Esophagus mucosa (tissue), 1 donor: ENCODE results near the gene PRR36. TPM values are rescaled to one million over a fixed set of nuclear protein-coding genes. Genes with fewer than 3 reads are reported as not detected.
A peak's percentile ranks its signal among the peaks of the same experiment; 100 is the strongest.

Experiments
- ATAC-seq: fragments of 200-7000 bp; cut with Tn5 transposase; one replicate; pipeline ENCODE4 v1.9.1; 2020
- total RNA-seq: library from RNA; stranded (reverse); gene quantifications from one replicate; pipeline ENCODE4 v1.2.4, GENCODE V29; 2023
- donor health status: DM: yes; HTN: yes; CAD: no.

The PRR36 gene
- total RNA-seq, 1 donor from 2014 or later: 0.04 TPM

DNA sequence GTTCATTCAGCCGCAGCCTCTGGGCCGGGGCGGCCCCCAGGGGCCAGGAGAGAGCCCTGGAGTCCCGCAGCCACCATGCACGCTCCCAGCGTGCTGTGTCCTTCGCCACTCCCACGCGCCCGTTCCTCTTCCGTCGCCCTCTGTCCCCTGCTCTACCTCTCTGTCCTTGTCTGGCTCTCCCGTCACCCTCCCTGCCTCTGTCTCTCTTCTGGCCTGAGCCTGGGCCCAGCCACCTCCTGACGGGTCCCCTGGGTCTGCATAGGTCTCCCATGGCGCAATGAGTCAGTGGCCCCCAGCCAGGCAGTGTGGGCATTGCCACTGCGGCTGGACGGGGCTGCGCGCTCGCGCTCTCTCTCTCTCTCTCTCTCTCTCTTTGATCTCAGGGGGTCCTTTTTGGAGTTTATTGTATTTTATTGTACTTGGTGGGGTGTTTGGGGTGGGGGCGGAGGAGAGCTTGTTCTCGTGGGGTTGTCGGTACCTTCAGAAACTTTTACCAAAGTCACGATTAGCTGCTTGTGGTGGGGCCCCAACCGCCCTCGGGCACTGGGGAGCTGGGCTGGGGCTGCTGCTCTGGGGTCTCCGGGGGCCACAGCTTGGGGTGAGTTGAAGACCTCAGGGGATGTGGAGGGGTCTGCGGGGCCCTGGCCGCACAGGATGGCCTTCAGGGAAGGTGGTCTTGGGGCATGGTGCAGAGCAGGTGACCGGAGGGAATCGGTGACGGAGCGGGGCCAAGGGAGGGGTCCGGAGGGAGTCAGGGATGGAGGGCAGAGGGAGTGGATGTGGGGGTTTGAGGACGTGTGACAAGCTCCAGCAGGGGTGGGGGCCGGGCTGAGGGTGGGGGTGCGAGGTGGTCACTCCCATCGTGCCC is 38.7 kb upstream of the PRR36 start:
- ATAC-seq: no peak

GRCh38 chr19:7912144-7912696 is 38.0 kb upstream of the PRR36 start:
- ATAC-seq: no peak

DNA sequence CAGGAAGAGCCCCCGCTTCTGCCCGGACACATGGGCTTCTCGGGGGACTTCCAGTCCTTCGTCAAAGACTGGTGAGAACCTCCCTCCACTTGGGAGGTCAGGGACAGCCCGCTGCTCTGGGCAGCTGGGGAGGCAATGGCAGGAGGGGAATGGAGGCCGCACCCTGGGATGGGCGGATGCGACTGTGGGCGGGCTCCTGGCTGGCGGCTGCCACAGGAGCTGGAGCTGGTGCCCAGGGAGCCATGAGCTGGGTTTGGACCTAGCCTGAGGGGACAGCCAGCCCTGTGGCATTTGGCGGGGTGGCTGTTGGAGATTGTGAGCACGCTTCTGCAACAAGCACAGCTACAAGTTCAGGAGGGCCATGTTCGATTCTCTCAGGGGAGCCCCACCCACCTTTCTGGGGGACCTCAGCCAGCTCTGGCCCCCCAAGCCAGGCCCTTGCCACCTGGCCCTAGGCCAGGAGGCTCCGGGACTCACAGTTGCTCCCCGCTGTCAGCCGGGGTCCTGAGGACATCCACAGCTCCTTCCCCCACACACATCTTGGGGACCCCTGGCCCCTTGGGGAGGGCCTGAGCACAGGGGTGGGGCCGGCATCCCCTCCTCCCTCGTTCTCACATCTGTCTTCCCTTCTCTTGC is 37.4 kb upstream of the PRR36 start:
- ATAC-seq: no peak

DNA sequence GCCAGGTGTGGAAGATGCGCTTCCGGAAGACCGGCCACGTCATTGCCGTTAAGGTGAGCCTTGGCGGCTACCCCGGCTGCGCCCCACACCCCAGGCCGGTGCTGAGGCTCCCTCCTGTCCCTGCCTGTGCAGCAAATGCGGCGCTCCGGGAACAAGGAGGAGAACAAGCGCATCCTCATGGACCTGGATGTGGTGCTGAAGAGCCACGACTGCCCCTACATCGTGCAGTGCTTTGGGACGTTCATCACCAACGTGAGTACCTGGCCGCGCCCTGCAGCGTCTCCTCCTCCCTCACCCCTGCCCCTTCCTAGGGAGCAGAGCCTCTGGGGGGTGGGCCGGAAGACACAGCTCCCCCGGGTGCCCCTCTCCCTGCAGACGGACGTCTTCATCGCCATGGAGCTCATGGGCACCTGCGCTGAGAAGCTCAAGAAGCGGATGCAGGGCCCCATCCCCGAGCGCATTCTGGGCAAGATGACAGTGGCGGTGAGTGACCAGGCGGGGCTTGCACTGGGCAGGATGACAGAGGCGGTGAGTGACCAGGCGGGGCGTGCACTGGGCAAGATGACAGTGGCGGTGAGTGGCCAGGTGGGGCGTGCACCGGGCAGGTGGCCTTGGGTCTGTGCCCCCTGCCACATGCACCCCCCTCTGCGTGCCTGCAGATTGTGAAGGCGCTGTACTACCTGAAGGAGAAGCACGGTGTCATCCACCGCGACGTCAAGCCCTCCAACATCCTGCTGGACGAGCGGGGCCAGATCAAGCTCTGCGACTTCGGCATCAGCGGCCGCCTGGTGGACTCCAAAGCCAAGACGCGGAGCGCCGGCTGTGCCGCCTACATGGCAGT is 36.4 kb upstream of the PRR36 start:
- ATAC-seq: no peak

GRCh38 chr19:7909471-7910067 is 35.4 kb upstream of the PRR36 start:
- no peak for ATAC-seq

DNA sequence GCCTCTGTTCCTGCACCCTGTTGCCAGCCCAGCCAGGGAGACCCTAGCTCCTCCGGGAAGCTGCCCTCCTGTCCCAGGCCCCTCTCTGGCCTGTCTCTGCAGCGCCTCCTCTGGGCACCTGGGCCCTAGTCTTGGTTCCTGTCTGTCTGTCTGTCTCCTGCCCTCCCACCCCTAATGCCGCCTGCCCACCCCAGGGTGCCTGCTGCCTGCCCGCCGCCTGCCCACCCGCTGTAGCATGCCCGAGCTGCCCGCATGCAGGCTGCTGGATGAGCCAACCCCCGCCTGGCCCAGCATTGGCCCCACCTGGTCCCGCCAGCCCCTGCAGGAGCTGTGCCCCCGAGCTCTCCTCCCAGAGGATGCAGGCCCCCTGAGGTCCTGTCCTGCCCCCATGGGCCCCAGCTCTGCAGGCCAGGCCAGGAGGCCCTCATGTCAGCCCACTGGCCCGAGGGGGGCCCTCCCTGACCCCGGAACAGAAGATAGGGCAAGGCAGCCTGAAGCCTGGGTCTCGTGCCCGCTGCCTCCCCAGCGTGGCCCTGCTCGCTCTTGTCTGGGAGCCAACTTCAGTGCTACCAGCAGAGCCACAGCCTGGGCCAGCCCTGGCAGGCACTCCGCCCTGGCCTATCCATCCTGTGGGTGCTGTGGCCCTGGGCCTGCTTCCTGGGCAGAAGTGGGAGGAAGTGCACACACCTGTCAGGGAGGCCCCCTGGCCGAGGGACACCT is 34.7 kb upstream of the PRR36 start:
- ATAC-seq: peak; percentile 5

DNA sequence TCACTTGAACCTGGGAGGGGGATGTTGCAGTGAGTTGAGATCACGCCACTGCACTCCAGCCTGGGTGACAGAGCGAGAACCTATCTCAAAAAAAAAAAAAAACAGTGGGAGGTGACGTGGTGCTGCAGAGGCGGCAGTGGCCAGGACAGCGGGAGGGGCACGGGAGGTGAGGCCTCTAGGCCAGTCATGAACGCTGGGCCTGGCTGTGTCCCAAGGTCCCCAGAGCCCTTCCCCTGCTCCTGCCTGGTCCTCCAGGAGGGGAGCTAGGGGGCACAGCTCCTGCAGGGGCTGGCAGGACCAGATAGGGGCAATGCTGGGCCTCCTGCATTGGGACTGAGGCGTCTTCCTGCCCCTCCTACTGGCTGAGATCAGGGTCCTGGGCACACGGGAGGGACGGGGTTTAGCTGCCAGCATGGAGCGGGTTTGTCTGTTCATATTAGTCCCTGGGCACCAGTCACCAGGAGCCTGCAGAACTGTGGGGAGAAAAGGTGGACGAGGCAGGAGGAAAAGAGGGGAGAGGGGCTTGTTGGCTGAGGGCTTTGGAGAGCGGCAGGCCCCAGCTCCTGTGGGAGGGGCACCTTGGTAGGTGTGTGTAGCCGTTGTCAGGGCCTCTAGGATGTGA is 34.0 kb upstream of the PRR36 start:
- ATAC-seq: no peak

- ATAC-seq: no peak
Measured at GRCh38 chr19:7907544-7907943, 33.4 kb upstream of the PRR36 start.

DNA sequence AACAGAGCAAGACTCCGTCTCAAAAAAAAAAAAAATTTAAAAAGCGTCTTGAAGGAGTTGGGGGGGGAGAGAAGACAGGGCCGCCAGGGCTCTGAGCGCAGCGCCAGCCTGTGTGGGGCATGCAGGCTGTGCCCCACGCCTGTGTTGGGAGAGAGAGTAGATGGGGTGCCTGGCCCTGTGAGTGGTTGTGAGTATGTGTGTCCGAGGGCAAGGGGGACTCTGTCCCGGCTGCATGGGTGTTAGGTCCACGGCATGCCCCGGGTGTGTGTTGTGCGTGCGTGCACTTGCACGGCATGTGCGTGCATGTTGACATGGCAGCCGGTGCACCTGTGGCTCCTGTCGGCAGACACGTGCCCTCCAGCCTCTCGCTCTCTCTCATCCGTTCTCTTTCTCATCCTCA is 32.9 kb upstream of the PRR36 start:
- ATAC-seq: no peak

- no peak for ATAC-seq
Measured at GRCh38 chr19:7905859-7906258, 31.7 kb upstream of the PRR36 start.

GRCh38 chr19:7905268-7905667 is 31.1 kb upstream of the PRR36 start:
- ATAC-seq: no peak

DNA sequence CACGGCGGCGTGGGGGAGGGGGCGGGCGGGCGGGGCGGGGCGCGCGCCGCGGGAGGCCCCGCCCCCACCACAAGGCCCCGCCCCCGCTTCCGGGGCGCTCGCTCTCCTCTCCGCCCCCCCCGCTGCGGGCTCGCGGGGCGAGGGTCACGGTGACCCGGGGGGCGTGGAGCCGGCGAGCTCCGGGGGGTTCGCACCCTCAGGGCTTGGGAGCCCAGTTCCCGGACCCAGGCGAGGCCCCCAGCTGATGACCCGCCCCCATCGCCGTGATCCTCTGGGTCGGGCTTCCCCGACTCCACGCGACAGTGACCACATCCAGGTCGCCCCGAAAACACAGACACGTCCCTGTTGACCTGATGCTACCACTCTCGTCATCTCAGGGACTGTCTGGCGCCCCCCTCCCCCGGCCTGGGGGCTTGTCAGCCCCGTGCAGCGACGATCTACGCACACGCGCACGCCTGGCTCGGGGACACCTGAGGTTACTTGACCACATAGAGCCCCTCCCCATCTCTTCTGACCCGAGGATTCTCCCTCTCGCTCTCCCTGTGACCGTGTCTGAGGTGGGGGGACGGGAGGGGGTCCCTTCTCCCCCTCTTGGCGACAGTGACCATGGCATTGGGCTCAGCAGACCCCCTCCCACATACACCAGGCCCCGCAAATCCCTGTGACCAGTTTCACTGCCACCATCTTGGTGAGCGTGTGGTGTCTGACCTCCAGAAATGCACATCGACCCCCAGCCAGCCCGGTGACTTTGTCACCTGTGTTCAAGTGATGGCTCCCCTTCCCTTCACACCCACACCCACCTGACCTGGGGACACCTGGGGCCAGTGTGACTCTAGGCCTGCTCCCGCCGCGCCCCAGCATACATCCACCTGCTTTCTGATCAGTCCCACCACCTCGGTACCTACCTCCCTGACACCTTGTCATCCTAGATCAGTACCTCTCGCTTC is 30.2 kb upstream of the PRR36 start:
- peak; percentile 27 for ATAC-seq

DNA sequence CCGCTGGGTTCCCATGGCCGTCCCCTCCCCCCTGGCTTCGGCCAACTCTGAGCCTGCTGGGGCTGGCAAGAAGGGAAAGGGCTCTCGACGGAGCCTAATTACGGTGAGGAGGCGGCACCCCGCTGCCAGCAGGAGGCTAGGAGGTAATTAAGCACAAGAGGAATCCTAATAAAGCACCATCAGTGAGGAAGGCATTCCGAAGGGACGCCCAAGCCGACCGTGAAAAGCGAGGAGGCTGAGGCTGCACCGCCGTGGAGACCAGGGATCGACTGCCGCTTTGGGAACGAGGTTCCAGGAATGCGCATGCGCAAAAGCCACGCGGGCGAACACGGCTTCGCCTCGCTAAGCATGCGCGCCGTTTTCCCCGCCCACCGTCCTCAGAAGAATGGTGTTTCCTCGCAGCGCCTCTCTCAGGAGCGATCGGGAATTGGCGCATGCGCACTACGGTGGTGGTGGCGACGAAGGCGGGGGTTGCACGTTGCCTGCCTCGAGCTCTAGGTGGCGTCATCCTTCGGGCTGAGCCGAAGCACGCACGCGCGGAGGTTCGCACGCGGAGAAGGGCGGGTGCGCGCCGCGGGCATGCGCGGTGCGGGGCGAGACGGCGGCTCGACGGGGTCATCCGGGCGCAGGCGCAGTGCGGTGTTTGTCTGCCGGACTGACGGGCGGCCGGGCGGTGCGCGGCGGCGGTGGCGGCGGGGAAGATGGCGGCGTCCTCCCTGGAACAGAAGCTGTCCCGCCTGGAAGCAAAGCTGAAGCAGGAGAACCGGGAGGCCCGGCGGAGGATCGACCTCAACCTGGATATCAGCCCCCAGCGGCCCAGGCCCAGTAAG is 29.3 kb upstream of the PRR36 start, which contains the start of gene MAP2K7:
Gene MAP2K7, plus strand, starts transcription at position 634 of the 830 bp plus-strand sequence. Its CDS starts 68 bp downstream, at position 702.
- peak; percentile 82 for ATAC-seq

DNA sequence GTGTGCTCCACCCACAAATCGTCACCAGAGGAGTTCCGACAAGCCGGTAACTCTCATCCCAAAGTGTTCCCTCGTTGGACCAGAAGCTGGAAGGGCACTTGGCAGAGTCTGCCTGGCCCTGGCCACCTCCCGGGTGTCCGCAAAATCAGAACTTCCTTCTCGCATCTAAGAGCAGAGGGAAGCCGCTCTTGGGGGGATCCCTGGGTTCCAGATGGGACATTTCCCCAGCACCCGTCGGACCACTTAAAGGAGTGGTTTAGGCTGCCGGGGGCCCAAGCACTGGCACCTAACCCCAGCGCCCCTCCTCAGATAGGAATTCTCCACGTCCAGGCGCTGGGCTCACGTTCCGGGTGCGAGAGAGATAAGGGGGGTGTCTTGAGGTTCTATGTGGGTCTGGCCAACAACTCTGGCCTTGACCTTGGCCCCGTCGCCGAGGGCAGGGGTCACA is 28.6 kb upstream of the PRR36 start:
- no peak for ATAC-seq

GRCh38 chr19:7901337-7901736 is 27.1 kb upstream of the PRR36 start:
- peak; percentile 17 for ATAC-seq

DNA sequence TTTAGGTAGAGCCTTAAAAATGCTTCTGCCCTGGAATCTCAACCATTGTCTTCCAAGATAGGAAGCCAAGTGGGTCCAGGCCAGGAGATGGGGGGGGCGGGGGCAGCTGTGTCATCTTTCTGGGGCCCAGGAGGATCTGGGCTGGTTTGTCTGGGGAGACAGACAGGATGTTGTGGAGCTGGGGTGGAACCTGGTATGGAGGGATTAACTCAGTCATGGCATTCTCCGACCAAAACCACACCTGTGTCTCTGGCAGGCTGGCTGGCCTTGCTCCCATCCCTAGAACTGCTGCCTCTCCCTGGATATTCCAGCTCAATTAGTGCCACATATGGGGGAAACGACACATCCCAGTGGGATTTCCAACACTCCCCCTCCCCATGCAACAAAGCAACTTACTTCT is 26.7 kb upstream of the PRR36 start:
- ATAC-seq: peak; percentile 36

GRCh38 chr19:7900401-7900870 is 26.2 kb upstream of the PRR36 start:
- ATAC-seq: no peak

- ATAC-seq: no peak
Measured at GRCh38 chr19:7899751-7900378, 25.7 kb upstream of the PRR36 start.
